Activated naive CD4-positive, alpha-beta T cell treated with Interleukin-2 at 50 U/mL for 16 hours (primary cell): ENCODE data around the gene CCDC14.

Experiments used
- DNase-seq: peaks from one replicate; pipeline ENCODE4 v3.0.0-alpha.2; 2020

CCDC14 gene

GRCh38 chr3:123961508-123961856 lies 453 bp upstream of the CCDC14 start:
- DNase-seq: no peak

GRCh38 chr3:123953735-123954134 lies 7.3 kb downstream of the CCDC14 start:
- no peak for DNase-seq

GRCh38 chr3:123952844-123953520 lies 8.0 kb downstream of the CCDC14 start:
- no peak for DNase-seq

GRCh38 chr3:123951522-123952447 lies 9.2 kb downstream of the CCDC14 start:
- no peak for DNase-seq

- no peak for DNase-seq
Observed at GRCh38 chr3:123949641-123950040, 11.4 kb downstream of the CCDC14 start.

- DNase-seq: no peak
Observed at GRCh38 chr3:123948449-123948848, 12.6 kb downstream of the CCDC14 start.

- no peak for DNase-seq
Observed at GRCh38 chr3:123947482-123947881, 13.5 kb downstream of the CCDC14 start.

- no peak for DNase-seq
Observed at GRCh38 chr3:123941542-123941941, 19.5 kb downstream of the CCDC14 start.

GRCh38 chr3:123941121-123941520 lies 19.9 kb downstream of the CCDC14 start:
- DNase-seq: no peak

- no peak for DNase-seq
Observed at GRCh38 chr3:123939706-123940105, 21.3 kb downstream of the CCDC14 start.

- DNase-seq: no peak
Observed at GRCh38 chr3:123936400-123936799, 24.6 kb downstream of the CCDC14 start.

GRCh38 chr3:123935830-123936229 lies 25.2 kb downstream of the CCDC14 start:
- no peak for DNase-seq

GRCh38 chr3:123934250-123934649 lies 26.8 kb downstream of the CCDC14 start:
- no peak for DNase-seq

GRCh38 chr3:123930445-123930844 lies 30.6 kb downstream of the CCDC14 start:
- no peak for DNase-seq

GRCh38 chr3:123929325-123929724 lies 31.7 kb downstream of the CCDC14 start:
- DNase-seq: no peak

GRCh38 chr3:123926396-123926795 lies 34.6 kb downstream of the CCDC14 start:
- DNase-seq: no peak

GRCh38 chr3:123920868-123921267 lies 40.2 kb downstream of the CCDC14 start:
- no peak for DNase-seq

GRCh38 chr3:123920383-123920782 lies 40.6 kb downstream of the CCDC14 start:
- DNase-seq: no peak

GRCh38 chr3:123919353-123919752 lies 41.7 kb downstream of the CCDC14 start:
- no peak for DNase-seq

- no peak for DNase-seq
Observed at GRCh38 chr3:123914829-123915228, 46.2 kb downstream of the CCDC14 start.

GRCh38 chr3:123909785-123910184 lies 51.2 kb downstream of the CCDC14 start:
- DNase-seq: no peak

GRCh38 chr3:123907720-123908119 lies 53.3 kb downstream of the CCDC14 start:
- no peak for DNase-seq

GRCh38 chr3:123899300-123899865 lies 61.6 kb downstream of the CCDC14 start:
- no peak for DNase-seq

GRCh38 chr3:123893012-123893411 lies 68.0 kb downstream of the CCDC14 start:
- no peak for DNase-seq
